IPS-18c (cell line): Measurements from ENCODE around the gene EIF2D.

Experiments
- H3K4me3 ChIP-seq: 2 replicates; pipeline ENCODE4 v1.7.0; 2013; ENCODE audit warnings: low read depth, mild to moderate bottlenecking, low read length, moderate library complexity; ENCODE audit not compliant: insufficient read depth
- H3K9me3 ChIP-seq: one replicate; pipeline ENCODE4 v1.6.1; 2013; ENCODE audit warnings: mild to moderate bottlenecking, low read length, moderate library complexity; ENCODE audit not compliant: control insufficient read depth, insufficient read depth

Gene EIF2D

GRCh38 chr1:206545351-206545750 is 66.9 kb downstream of the EIF2D start:
- no peak overlapping the region for H3K4me3 ChIP-seq
- H3K9me3 ChIP-seq = no peaks in the 10 kb centered on the region

- no peaks in the 10 kb centered on the region for H3K9me3 ChIP-seq
- H3K4me3 ChIP-seq = no peak overlapping the region
Measured at GRCh38 chr1:206544562-206545257, 67.6 kb downstream of the EIF2D start.
